EH (cell line): ENCODE results near the gene SF3B3.
"Not testable (repeated sequence)": the region's sequence is repeated elsewhere in the genome, so short reads cannot be mapped to it uniquely, and the experiment has no call there.

Experiments
- DNase-seq: peaks from one replicate; pipeline ENCODE4 v3.0.0-alpha.2; 2015; ENCODE audit warnings: low read depth

Gene SF3B3

DNA sequence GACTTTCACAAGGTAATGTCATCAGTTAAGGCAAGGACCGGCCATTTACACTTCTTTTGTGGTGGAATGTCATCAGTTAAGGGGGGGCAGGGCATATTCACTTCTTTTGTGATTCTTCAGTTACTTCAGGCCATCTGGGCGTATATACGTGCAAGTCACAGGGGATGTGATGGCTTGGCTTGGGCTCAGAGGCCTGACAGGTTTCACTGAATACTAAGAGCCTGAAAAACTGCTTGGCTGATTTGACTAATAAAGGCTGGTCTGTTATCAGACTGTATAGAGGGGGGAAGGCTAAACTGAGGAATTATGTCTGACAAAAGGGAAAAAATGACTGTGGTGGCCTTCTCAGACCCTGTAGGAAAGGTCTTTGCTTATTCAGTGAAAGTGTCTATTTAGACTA is 98.2 kb downstream of the SF3B3 start:
- not testable (repeated sequence) for DNase-seq
